ENCODE data around the gene SLTM. TPM values are rescaled to one million over a fixed set of nuclear protein-coding genes. Genes with fewer than 3 reads are reported as not detected.
"Not testable (repeated sequence)": the region's sequence is repeated elsewhere in the genome, so short reads cannot be mapped to it uniquely, and the experiment has no call there.

Gene SLTM
- total RNA-seq, 1 experiment from 2014 or later, result 50.6 TPM

GRCh38 chr15:58862326-58862725 is 71.2 kb downstream of the SLTM start:
- no peaks in the 10 kb centered on the region for H3K9me3 ChIP-seq
- H3K36me3 ChIP-seq, result no peaks in the 10 kb centered on the region
- H3K4me3 ChIP-seq, result no peak overlapping the region
- no peaks in the 10 kb centered on the region for H3K27me3 ChIP-seq
- no peak for DNase-seq

GRCh38 chr15:58856621-58857020 is 76.9 kb downstream of the SLTM start:
- H3K36me3 ChIP-seq, H3K27me3 ChIP-seq, H3K9me3 ChIP-seq, DNase-seq, H3K4me3 ChIP-seq: not testable (repeated sequence)

GRCh38 chr15:58856086-58856485 is 77.4 kb downstream of the SLTM start:
- no peaks in the 10 kb centered on the region for H3K9me3 ChIP-seq
- H3K27me3 ChIP-seq, result no peaks in the 10 kb centered on the region
- H3K36me3 ChIP-seq, result 0 out of 2 replicates have a peak, but pooled peaks cover 2% of the 10 kb centered on the region
- no peak overlapping the region for H3K4me3 ChIP-seq
- DNase-seq, result no peak

- no peak for DNase-seq
- no peaks in the 10 kb centered on the region for H3K27me3 ChIP-seq
- H3K36me3 ChIP-seq, result 0 out of 2 replicates have a peak, but pooled peaks cover 2% of the 10 kb centered on the region
- no peak overlapping the region for H3K4me3 ChIP-seq
- H3K9me3 ChIP-seq, result no peaks in the 10 kb centered on the region
Measured at GRCh38 chr15:58854593-58854992, 78.9 kb downstream of the SLTM start.

GRCh38 chr15:58852347-58852746 is 81.1 kb downstream of the SLTM start:
- Histone ChIP-seq H3K9me3 (no peaks in the 10 kb centered on the region), H3K4me3 (no peak overlapping the region), H3K27me3 (no peaks in the 10 kb centered on the region), H3K36me3 (peaks cover 8% of the 10 kb centered on the region)
- DNase-seq, result no peak

GRCh38 chr15:58851205-58851604 is 82.3 kb downstream of the SLTM start:
- not testable (repeated sequence) for H3K9me3 ChIP-seq, H3K27me3 ChIP-seq, DNase-seq, H3K4me3 ChIP-seq, H3K36me3 ChIP-seq

- Histone ChIP-seq H3K27me3 (no peaks in the 10 kb centered on the region), H3K36me3 (peaks cover 6% of the 10 kb centered on the region), H3K4me3 (no peak overlapping the region), H3K9me3 (no peaks in the 10 kb centered on the region)
- DNase-seq, result no peak
Measured at GRCh38 chr15:58842713-58843396, 90.6 kb downstream of the SLTM start.

GRCh38 chr15:58840048-58840447 is 93.4 kb downstream of the SLTM start:
- Histone ChIP-seq H3K9me3 (no peaks in the 10 kb centered on the region), H3K27me3 (no peaks in the 10 kb centered on the region), H3K4me3 (no peak overlapping the region), H3K36me3 (no peaks in the 10 kb centered on the region)
- DNase-seq, result no peak

GRCh38 chr15:58839485-58839884 is 94.0 kb downstream of the SLTM start:
- peaks cover 3% of the 10 kb centered on the region; the same call in 1 of the 2 replicates for H3K36me3 ChIP-seq
- DNase-seq, result no peak
- no peak overlapping the region for H3K4me3 ChIP-seq
- no peaks in the 10 kb centered on the region for H3K27me3 ChIP-seq
- no peaks in the 10 kb centered on the region for H3K9me3 ChIP-seq

GRCh38 chr15:58833681-58834426 is 99.6 kb downstream of the SLTM start:
- not testable (repeated sequence) for H3K4me3 ChIP-seq, H3K27me3 ChIP-seq, H3K9me3 ChIP-seq, DNase-seq, H3K36me3 ChIP-seq

GRCh38 chr15:58830556-58830955 is 102.9 kb downstream of the SLTM start:
- Histone ChIP-seq H3K36me3 (peaks cover 4% of the 10 kb centered on the region; the same call in 1 of the 2 replicates), H3K9me3 (no peaks in the 10 kb centered on the region), H3K4me3 (no peak overlapping the region), H3K27me3 (no peaks in the 10 kb centered on the region)
- no peak for DNase-seq

Other genes starting within 250 kb of the SLTM start
- gene ADAM10, start 184.0 kb downstream of the SLTM start, total RNA-seq (2014; rRNA removed; shearing (Covaris generic); ENCODE audit: low replicate concordance), result 140 and 158 TPM in 2 replicates
- 4.7 and 7.4 TPM in 2 replicates for gene MINDY2, start 162.4 kb downstream of the SLTM start, total RNA-seq (2014; rRNA removed; shearing (Covaris generic); ENCODE audit: low replicate concordance)
- 11.8 and 16.0 TPM in 2 replicates for gene RNF111, start 54.0 kb upstream of the SLTM start, total RNA-seq (2014; rRNA removed; shearing (Covaris generic); ENCODE audit: low replicate concordance)
- gene CCNB2, start 171.5 kb upstream of the SLTM start, total RNA-seq (2014; rRNA removed; shearing (Covaris generic); ENCODE audit: low replicate concordance), result 89.4 and 94.5 TPM in 2 replicates

Measured in MG63 (cell line).